SKM-1 treated with dmso at 0.1 percent for 144 hours (cell line): ENCODE measurements around the gene ZSCAN2.
"Not testable (repeated sequence)": the region's sequence is repeated elsewhere in the genome, so short reads cannot be mapped to it uniquely, and the experiment has no call there.

Experiments used
- DNase-seq: peaks from one replicate; lab custom pipeline; 2025; ENCODE audit not compliant: unreplicated experiment; lab: John Stamatoyannopoulos, UW

The ZSCAN2 gene

GRCh38 chr15:84600687-84601554 is at the start of gene ZSCAN2:
TSS of gene ZSCAN2 (plus strand) at chr15:84601009. CDS start at chr15:84603928, 2,919 bp downstream.
- peak; percentile 94 for DNase-seq

- DNase-seq, result not testable (repeated sequence)
Observed at GRCh38 chr15:84551624-84552023, 49.2 kb upstream of the ZSCAN2 start.

- no peak for DNase-seq
Observed at GRCh38 chr15:84552896-84553295, 47.9 kb upstream of the ZSCAN2 start.

- not testable (repeated sequence) for DNase-seq
Observed at GRCh38 chr15:84556690-84557089, 44.1 kb upstream of the ZSCAN2 start.

- DNase-seq, result not testable (repeated sequence)
Observed at GRCh38 chr15:84568021-84568420, 32.8 kb upstream of the ZSCAN2 start.

GRCh38 chr15:84570164-84570735 is 30.6 kb upstream of the ZSCAN2 start:
- DNase-seq, result peak; percentile 59

GRCh38 chr15:84572231-84572630 is 28.6 kb upstream of the ZSCAN2 start:
- DNase-seq, result no peak

- no peak for DNase-seq
Observed at GRCh38 chr15:84575493-84575892, 25.3 kb upstream of the ZSCAN2 start.

- DNase-seq, result not testable (repeated sequence)
Observed at GRCh38 chr15:84577891-84578290, 22.9 kb upstream of the ZSCAN2 start.

GRCh38 chr15:84579261-84579721 is 21.5 kb upstream of the ZSCAN2 start:
- not testable (repeated sequence) for DNase-seq

- not testable (repeated sequence) for DNase-seq
Observed at GRCh38 chr15:84581676-84582428, 19.0 kb upstream of the ZSCAN2 start.

GRCh38 chr15:84582583-84583157 is 18.1 kb upstream of the ZSCAN2 start:
- DNase-seq, result no peak

- DNase-seq, result not testable (repeated sequence)
Observed at GRCh38 chr15:84583921-84584320, 16.9 kb upstream of the ZSCAN2 start.

- DNase-seq, result no peak
Observed at GRCh38 chr15:84586696-84587095, 14.1 kb upstream of the ZSCAN2 start.

- DNase-seq, result peak; percentile 67
Observed at GRCh38 chr15:84588053-84588874, 12.5 kb upstream of the ZSCAN2 start.

- DNase-seq, result no peak
Observed at GRCh38 chr15:84590406-84590805, 10.4 kb upstream of the ZSCAN2 start.

GRCh38 chr15:84591815-84592214 is 9.0 kb upstream of the ZSCAN2 start:
- DNase-seq, result no peak

GRCh38 chr15:84594617-84595290 is 6.1 kb upstream of the ZSCAN2 start:
- peak; percentile 38 for DNase-seq

GRCh38 chr15:84595660-84596059 is 5.1 kb upstream of the ZSCAN2 start:
- DNase-seq, result peak; percentile 47

- DNase-seq, result no peak
Observed at GRCh38 chr15:84597296-84597695, 3.5 kb upstream of the ZSCAN2 start.
